Gastrocnemius medialis (tissue), 4 donors: ENCODE data around the gene PLBD2. TPM values are rescaled to one million over a fixed set of nuclear protein-coding genes. Genes with fewer than 3 reads are reported as not detected.

Experiments
- ATAC-seq, 2 donors: fragments of 150-250 bp; one replicate each; pipeline ENCODE4 v1.9.1; 2016
- DNase-seq, 2 donors: peaks; one replicate each; pipeline ENCODE4 v3.0.0-alpha.2; 2019
- H3K27ac ChIP-seq, 4 donors: fragments of 200-600 bp; sonication (generic); 1 replicate in 1 of 4; 2 replicates in 3 of 4; pipeline ENCODE4 v1.5.1; 2016 to 2018; ENCODE audit warnings: mild to moderate bottlenecking in 2 of 4, moderate library complexity in 1 of 4
- H3K27me3 ChIP-seq, 3 donors: fragments of 200-600 bp; sonication (generic) in 2 of 3; 1 replicate in 1 of 3; 2 replicates in 2 of 3; pipeline versions ENCODE4 v1.5.1 to v1.6.0; 2016 to 2019; ENCODE audit warnings: mild to moderate bottlenecking in 1 of 3, moderate library complexity in 1 of 3
- H3K36me3 ChIP-seq, 2 donors: fragments of 200-600 bp; sonication (generic) in 1 of 2; one replicate each; pipeline ENCODE4 v1.5.1; 2017 to 2018
- H3K4me1 ChIP-seq, 2 donors: fragments of 200-600 bp; sonication (generic) in 1 of 2; one replicate each; pipeline ENCODE4 v1.5.1; 2016 to 2017; ENCODE audit warnings: mild to moderate bottlenecking in 2 of 2
- H3K4me3 ChIP-seq, 4 donors: fragments of 200-600 bp; sonication (generic) in 3 of 4; 1 replicate in 1 of 4; 2 replicates in 3 of 4; pipeline ENCODE4 v1.5.1; 2016 to 2019; ENCODE audit warnings: mild to moderate bottlenecking in 2 of 4
- H3K9me3 ChIP-seq, 3 donors: fragments of 200-600 bp; sonication (generic) in 2 of 3; 1 replicate in 1 of 3; 2 replicates in 2 of 3; pipeline ENCODE4 v1.5.1; 2016 to 2019
- POLR2A ChIP-seq, 2 donors: fragments of 450-650 bp; IDR thresholded peaks; one replicate each; pipeline ENCODE4 v1.6.1; 2017; ENCODE audit warnings: antibody characterized with exemption in 2 of 2, mild to moderate bottlenecking in 2 of 2, moderate library complexity in 2 of 2
- in situ Hi-C, 4 donors: fragments of 200-750 bp; cut with MboI; loops; one replicate each; pipeline versions ENCODE4 v1.15.0 to v1.8.0; 2017; ENCODE audit warnings: low sequenced_read_pairs in 4 of 4
- intact Hi-C: fragments of 100-400 bp; cut with DNase I; formaldehyde crosslinking; loops from one replicate; pipeline ENCODE4 v1.15.1; 2023; ENCODE audit warnings: low total_unique reads
- total RNA-seq, 4 donors: library from RNA; depleted of rRNA; stranded (reverse); fragments of >200 nt; gene quantifications; one replicate each; pipeline versions ENCODE4 v1.1.0 to v1.2.3, GENCODE V29; 2016
- TF ChIP-seq, protein P1 (sequence below), 5 experiments: fragments of 450-650 bp in 3 of 5; fragments of 200-600 bp in 2 of 5; sonication (generic) in 2 of 5; IDR thresholded peaks in 4 of 5; conservative IDR thresholded peaks in 1 of 5; 1 replicate in 4 of 5; 2 replicates in 1 of 5; pipeline ENCODE4 v1.5.1; 2016 to 2019; ENCODE audit warnings: antibody characterized with exemption in 5 of 5, mild to moderate bottlenecking in 3 of 5, moderate library complexity in 3 of 5

The PLBD2 gene, protein sequence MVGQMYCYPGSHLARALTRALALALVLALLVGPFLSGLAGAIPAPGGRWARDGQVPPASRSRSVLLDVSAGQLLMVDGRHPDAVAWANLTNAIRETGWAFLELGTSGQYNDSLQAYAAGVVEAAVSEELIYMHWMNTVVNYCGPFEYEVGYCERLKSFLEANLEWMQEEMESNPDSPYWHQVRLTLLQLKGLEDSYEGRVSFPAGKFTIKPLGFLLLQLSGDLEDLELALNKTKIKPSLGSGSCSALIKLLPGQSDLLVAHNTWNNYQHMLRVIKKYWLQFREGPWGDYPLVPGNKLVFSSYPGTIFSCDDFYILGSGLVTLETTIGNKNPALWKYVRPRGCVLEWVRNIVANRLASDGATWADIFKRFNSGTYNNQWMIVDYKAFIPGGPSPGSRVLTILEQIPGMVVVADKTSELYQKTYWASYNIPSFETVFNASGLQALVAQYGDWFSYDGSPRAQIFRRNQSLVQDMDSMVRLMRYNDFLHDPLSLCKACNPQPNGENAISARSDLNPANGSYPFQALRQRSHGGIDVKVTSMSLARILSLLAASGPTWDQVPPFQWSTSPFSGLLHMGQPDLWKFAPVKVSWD
- total RNA-seq: 10 to 100 TPM; 12.0 to 28.9 (median 26.8) TPM

DNA sequence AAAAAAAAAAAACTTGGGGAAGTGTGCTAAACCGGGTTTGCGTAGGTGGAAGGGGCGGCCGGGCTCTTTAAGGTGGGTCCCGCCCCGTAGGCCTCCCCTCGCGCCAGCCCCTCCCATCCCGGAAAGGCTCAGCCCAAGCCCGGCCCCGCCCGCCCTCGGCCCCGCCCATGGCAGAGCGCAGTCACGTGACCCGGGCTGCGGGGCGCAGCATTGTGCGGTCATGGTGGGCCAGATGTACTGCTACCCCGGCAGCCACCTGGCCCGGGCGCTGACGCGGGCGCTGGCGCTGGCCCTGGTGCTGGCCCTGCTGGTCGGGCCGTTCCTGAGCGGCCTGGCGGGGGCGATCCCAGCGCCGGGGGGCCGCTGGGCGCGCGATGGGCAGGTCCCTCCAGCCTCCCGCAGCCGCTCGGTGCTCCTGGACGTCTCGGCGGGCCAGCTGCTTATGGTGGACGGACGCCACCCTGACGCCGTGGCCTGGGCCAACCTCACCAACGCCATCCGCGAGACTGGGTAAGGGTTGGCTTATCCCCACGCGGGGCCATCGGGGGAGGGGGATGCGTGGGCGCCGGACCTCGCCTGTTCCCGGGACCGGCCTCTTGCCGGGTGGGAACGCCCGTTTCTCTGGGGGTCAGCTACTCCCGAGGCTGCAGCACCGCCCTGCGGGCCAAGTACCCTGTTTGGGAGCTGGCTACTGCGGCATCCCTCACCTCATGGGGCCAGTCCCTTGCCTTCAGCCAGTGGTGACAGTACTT, at the start of gene PLBD2:
TSS of gene PLBD2 (plus strand) at position 207 of the 752 bp plus-strand sequence. CDS start at position 221, 14 bp downstream.
- Histone ChIP-seq H3K27me3 (no peaks in the 10 kb centered on the region), H3K36me3 (no peaks in the 10 kb centered on the region), H3K4me3 (peak within 1 kb of the TSS; percentile 66 to 91 (median 80)), H3K9me3 (no peaks in the 10 kb centered on the region), H3K4me1 (peaks cover 14% of the 10 kb centered on the region in 2 donors), H3K27ac (peak within 1 kb of the TSS; percentile 85 to 92 (median 90))
- peak; percentile 76 to 77 for TF ChIP-seq POLR2A (IDR thresholded peaks at IDR 0.05)
- TF ChIP-seq, protein P1, sequence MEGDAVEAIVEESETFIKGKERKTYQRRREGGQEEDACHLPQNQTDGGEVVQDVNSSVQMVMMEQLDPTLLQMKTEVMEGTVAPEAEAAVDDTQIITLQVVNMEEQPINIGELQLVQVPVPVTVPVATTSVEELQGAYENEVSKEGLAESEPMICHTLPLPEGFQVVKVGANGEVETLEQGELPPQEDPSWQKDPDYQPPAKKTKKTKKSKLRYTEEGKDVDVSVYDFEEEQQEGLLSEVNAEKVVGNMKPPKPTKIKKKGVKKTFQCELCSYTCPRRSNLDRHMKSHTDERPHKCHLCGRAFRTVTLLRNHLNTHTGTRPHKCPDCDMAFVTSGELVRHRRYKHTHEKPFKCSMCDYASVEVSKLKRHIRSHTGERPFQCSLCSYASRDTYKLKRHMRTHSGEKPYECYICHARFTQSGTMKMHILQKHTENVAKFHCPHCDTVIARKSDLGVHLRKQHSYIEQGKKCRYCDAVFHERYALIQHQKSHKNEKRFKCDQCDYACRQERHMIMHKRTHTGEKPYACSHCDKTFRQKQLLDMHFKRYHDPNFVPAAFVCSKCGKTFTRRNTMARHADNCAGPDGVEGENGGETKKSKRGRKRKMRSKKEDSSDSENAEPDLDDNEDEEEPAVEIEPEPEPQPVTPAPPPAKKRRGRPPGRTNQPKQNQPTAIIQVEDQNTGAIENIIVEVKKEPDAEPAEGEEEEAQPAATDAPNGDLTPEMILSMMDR (IDR thresholded peaks at IDR 0.05 in 4 of 5, conservative IDR thresholded peaks at IDR 0.05 in 1 of 5): peak in 1 of 5 experiments; percentile 20
- intact Hi-C loops (loop anchor here (1.0 to 2.0 kb wide), 4 partner anchors 23 to 174 kb away; partner anchors contain the start of genes DDX54, RITA1 and SLC8B1), in situ Hi-C loops (no loop called here)
- peak; percentile 92 to 93 for DNase-seq
- ATAC-seq: peak; percentile 94 to 95

DNA sequence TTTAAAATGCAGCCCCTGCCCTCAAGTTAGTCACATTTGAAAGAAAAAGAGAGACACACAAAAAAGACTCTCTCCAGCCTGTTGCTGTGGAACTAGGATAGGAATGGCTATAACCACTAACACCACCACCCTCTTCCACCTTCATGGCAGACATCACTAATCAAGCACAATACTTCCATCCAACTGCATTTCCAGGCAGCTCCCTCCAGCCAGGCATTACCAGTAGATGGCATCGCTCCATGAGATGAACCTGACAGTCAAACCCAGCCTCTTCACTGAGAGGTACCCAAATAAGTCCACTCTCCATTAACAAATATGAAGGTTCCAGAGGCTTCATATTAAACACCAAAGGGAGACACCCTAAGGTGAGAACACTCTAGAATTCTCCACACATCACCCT, 47.9 kb upstream of the PLBD2 start:
- ATAC-seq (no peak), DNase-seq (no peak)
- peaks cover 0 to 36% of the 10 kb centered on the region in 2 donors for H3K36me3 ChIP-seq
- no peaks in the 10 kb centered on the region for H3K4me1 ChIP-seq
- in situ Hi-C loops: loop anchor here in 3 of 4 donors (10.0 to 25.0 kb wide), 3 partner anchors 114 to 127 kb away; partner anchors contain the start of genes DDX54 (in 1 of the 3), RITA1 (in 1 of the 3) and SDSL (in 1 of the 3)
- H3K27me3 ChIP-seq: no peaks in the 10 kb centered on the region
- H3K9me3 ChIP-seq: no peaks in the 10 kb centered on the region
- TF ChIP-seq, protein P1 (IDR thresholded peaks at IDR 0.05 in 4 of 5, conservative IDR thresholded peaks at IDR 0.05 in 1 of 5): no peak
- TF ChIP-seq POLR2A (IDR thresholded peaks at IDR 0.05): no peak
- no peak overlapping the region for H3K27ac ChIP-seq
- intact Hi-C loops: loop anchor here (5.0 kb wide), 1 partner anchor 602 kb away; no protein-coding TSS in a partner anchor
- no peak overlapping the region for H3K4me3 ChIP-seq

DNA sequence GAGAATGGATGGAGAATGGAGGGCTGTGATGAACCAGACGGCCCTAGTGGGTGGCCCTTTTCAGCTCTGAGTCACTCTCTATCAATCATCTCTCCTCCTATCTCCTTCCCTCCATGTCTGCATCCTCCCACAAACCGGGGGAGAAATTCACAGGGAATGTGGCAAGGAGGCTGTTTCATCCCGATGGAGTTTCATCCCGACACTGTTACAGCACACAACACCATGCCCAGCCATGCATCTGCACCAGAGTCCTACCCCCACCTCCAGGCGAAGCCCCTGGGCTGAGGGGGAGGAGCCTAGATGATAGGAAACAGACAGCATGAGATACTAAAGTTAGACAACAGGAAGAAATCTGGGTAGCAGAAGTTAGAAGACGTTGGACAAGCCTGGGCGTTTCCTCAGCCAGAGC, 44.3 kb upstream of the PLBD2 start:
- in situ Hi-C loops: loop anchor here in 3 of 4 donors (10.0 to 25.0 kb wide), 3 partner anchors 111 to 127 kb away; partner anchors contain the start of genes DDX54 (in 1 of the 3), RITA1 (in 1 of the 3) and SDSL (in 1 of the 3)
- no peak for ATAC-seq

DNA sequence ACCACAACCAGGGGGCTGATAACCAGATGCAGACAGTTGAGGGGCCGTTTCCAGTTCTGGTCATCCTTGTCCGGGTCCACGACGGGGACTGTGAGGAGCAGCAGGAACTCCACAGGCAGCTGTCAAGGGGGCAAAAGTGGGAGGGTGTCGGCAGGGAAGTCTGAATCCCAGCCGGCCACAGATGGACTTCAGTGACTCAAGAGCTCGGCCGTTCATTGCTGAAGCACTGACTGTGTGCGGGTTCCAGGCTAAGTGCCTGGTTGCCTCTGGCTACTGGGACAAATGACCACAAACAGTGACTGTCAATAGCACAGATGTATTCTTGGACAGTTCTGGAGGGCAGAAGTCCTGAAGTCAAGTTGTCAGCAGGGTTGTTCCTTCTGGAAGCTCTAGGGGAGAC, 43.0 kb upstream of the PLBD2 start:
- no peak for TF ChIP-seq POLR2A (IDR thresholded peaks at IDR 0.05)
- TF ChIP-seq, protein P1 (IDR thresholded peaks at IDR 0.05 in 4 of 5, conservative IDR thresholded peaks at IDR 0.05 in 1 of 5): no peak
- Histone ChIP-seq H3K36me3 (peaks cover 0 to 52% of the 10 kb centered on the region in 2 donors), H3K27me3 (no peaks in the 10 kb centered on the region), H3K27ac (peak overlapping the region in 1 of 4 donors; percentile 46), H3K9me3 (no peaks in the 10 kb centered on the region), H3K4me3 (no peak overlapping the region), H3K4me1 (no peaks in the 10 kb centered on the region)
- DNase-seq: no peak
- in situ Hi-C loops: loop anchor here in 3 of 4 donors (10.0 to 25.0 kb wide), 3 partner anchors 109 to 128 kb away; partner anchors contain the start of genes DDX54 (in 1 of the 3), RITA1 (in 1 of the 3) and SDSL (in 1 of the 3)
- intact Hi-C loops: no loop called here
- no peak for ATAC-seq

More for the DNA sequence above, 44.3 kb upstream of the PLBD2 start:
- intact Hi-C loops: loop anchor here (5.0 kb wide), 1 partner anchor 598 kb away; no protein-coding TSS in a partner anchor
- Histone ChIP-seq H3K27me3 (no peaks in the 10 kb centered on the region), H3K4me1 (no peaks in the 10 kb centered on the region), H3K4me3 (no peak overlapping the region), H3K9me3 (no peaks in the 10 kb centered on the region), H3K36me3 (peaks cover 0 to 50% of the 10 kb centered on the region in 2 donors), H3K27ac (no peak overlapping the region)
- no peak for DNase-seq
- TF ChIP-seq, protein P1 (IDR thresholded peaks at IDR 0.05 in 4 of 5, conservative IDR thresholded peaks at IDR 0.05 in 1 of 5): no peak
- no peak for TF ChIP-seq POLR2A (IDR thresholded peaks at IDR 0.05)
